H9 (cell line): Measurements from ENCODE around the gene P2RY14. TPM values are rescaled to one million over a fixed set of nuclear protein-coding genes. Genes with fewer than 3 reads are reported as not detected.

Experiments used
- DNase-seq: peaks from one replicate; pipeline ENCODE4 v3.0.0-alpha.2; 2017
- H2AFZ ChIP-seq: one replicate; pipeline ENCODE4 v1.6.1; 2013; ENCODE audit warnings: mild to moderate bottlenecking, low read length, control low read depth, moderate library complexity
- H2AK5ac ChIP-seq: 2 replicates; pipeline ENCODE4 v1.6.1; 2013; ENCODE audit warnings: low read length, control low read depth, mixed read lengths; ENCODE audit not compliant: insufficient read length
- H2BK120ac ChIP-seq: one replicate; pipeline ENCODE4 v1.6.1; 2013; ENCODE audit warnings: low read depth, mild to moderate bottlenecking, low read length, control low read depth, inconsistent platforms; ENCODE audit not compliant: poor library complexity, severe bottlenecking
- H2BK12ac ChIP-seq: 2 replicates; pipeline ENCODE4 v1.6.1; 2013; ENCODE audit warnings: low read length, control low read depth, mixed read lengths, low read depth; ENCODE audit not compliant: insufficient read length
- H2BK15ac ChIP-seq: 2 replicates; pipeline ENCODE4 v1.6.1; 2013; ENCODE audit warnings: low read depth, low read length, control low read depth
- H2BK20ac ChIP-seq: one replicate; pipeline ENCODE4 v1.6.1; 2013; ENCODE audit warnings: low read depth, mild to moderate bottlenecking, low read length, control low read depth, inconsistent platforms; ENCODE audit not compliant: poor library complexity, severe bottlenecking
- H2BK5ac ChIP-seq: 2 replicates; pipeline ENCODE4 v1.6.1; 2013; ENCODE audit warnings: low read length, control low read depth, mixed read lengths; ENCODE audit not compliant: insufficient read length
- H3K14ac ChIP-seq: 2 replicates; pipeline ENCODE4 v1.6.1; 2013; ENCODE audit warnings: low read length, control low read depth; ENCODE audit not compliant: insufficient read depth
- H3K18ac ChIP-seq: 2 replicates; pipeline ENCODE4 v1.6.1; 2013; ENCODE audit warnings: low read depth, mild to moderate bottlenecking, mixed read lengths, low read length, control low read depth; ENCODE audit not compliant: insufficient read length
- H3K23ac ChIP-seq: 2 replicates; pipeline ENCODE4 v1.6.1; 2013; ENCODE audit warnings: low read length, control low read depth, mixed read lengths, low read depth; ENCODE audit not compliant: insufficient read length
- H3K23me2 ChIP-seq: 2 replicates; pipeline ENCODE4 v1.6.1; 2013; ENCODE audit warnings: low read depth, mild to moderate bottlenecking, mixed read lengths, low read length, control low read depth; ENCODE audit not compliant: insufficient read length, poor library complexity, severe bottlenecking
- H3K27ac ChIP-seq: 2 replicates; pipeline ENCODE4 v1.5.1; 2013; ENCODE audit warnings: low read length, control low read depth, mixed read lengths, low read depth; ENCODE audit not compliant: insufficient read length
- H3K27me3 ChIP-seq: 2 replicates; pipeline ENCODE4 v1.6.1; 2013; ENCODE audit warnings: low read length, control low read depth, inconsistent platforms; ENCODE audit not compliant: insufficient read depth
- H3K4ac ChIP-seq: 2 replicates; pipeline ENCODE4 v1.6.1; 2013; ENCODE audit warnings: low read depth, mild to moderate bottlenecking, control low read depth, inconsistent platforms, low read length, moderate library complexity
- H3K4me1 ChIP-seq: 2 replicates; pipeline ENCODE4 v1.6.1; 2013; ENCODE audit warnings: low read length, control low read depth, inconsistent platforms; ENCODE audit not compliant: insufficient read depth
- H3K4me2 ChIP-seq: 2 replicates; pipeline ENCODE4 v1.6.1; 2013; ENCODE audit warnings: low read length, control low read depth, mixed read lengths; ENCODE audit not compliant: insufficient read length, insufficient read depth
- H3K56ac ChIP-seq: 2 replicates; pipeline ENCODE4 v1.6.1; 2013; ENCODE audit warnings: low read depth, mild to moderate bottlenecking, mixed read lengths, low read length, control low read depth; ENCODE audit not compliant: insufficient read length
- H3K79me1 ChIP-seq: 2 replicates; pipeline ENCODE4 v1.6.1; 2013; ENCODE audit warnings: low read depth, mild to moderate bottlenecking, moderate library complexity, low read length, control low read depth, inconsistent platforms; ENCODE audit not compliant: insufficient read depth, poor library complexity, severe bottlenecking
- H3K79me2 ChIP-seq: 2 replicates; pipeline ENCODE4 v1.6.1; 2013; ENCODE audit warnings: low read length, control low read depth, inconsistent platforms; ENCODE audit not compliant: insufficient read depth
- H3K9ac ChIP-seq: 2 replicates; pipeline ENCODE4 v1.6.1; 2013; ENCODE audit warnings: low read length, control low read depth, mixed read lengths; ENCODE audit not compliant: insufficient read length; ENCODE audit errors: extremely low read depth
- H3K9me3 ChIP-seq: one replicate; pipeline ENCODE4 v1.6.1; 2013; ENCODE audit warnings: low read depth, low read length, inconsistent platforms; ENCODE audit not compliant: control insufficient read depth
- H3T11ph ChIP-seq: one replicate; pipeline ENCODE4 v1.6.1; 2013; ENCODE audit warnings: mild to moderate bottlenecking, low read length, control low read depth, inconsistent platforms
- H4K20me1 ChIP-seq: one replicate; pipeline ENCODE4 v1.6.1; 2013; ENCODE audit not compliant: control insufficient read depth, insufficient read length, insufficient read depth
- H4K5ac ChIP-seq: 2 replicates; pipeline ENCODE4 v1.6.1; 2013; ENCODE audit warnings: low read depth, mild to moderate bottlenecking, mixed read lengths, low read length, control low read depth; ENCODE audit not compliant: insufficient read length
- H4K8ac ChIP-seq: replicated peaks from 2 replicates; pipeline ENCODE4 v1.6.1; 2013; ENCODE audit warnings: low read length, control low read depth, mixed read lengths, low read depth; ENCODE audit not compliant: insufficient read length
- H4K91ac ChIP-seq: 2 replicates; pipeline ENCODE4 v1.6.1; 2013; ENCODE audit warnings: low read depth, mild to moderate bottlenecking, moderate library complexity, mixed read lengths, low read length, control low read depth; ENCODE audit not compliant: insufficient read length
- H3K27ac Mint-ChIP-seq, 3 experiments: 2 replicates in 2 of 3; 3 replicates in 1 of 3; pipeline ENCODE4 v1.8.0; 2020 to 2021; ENCODE audit warnings: mixed read lengths in 3 of 3, mild to moderate bottlenecking in 1 of 3, moderate library complexity in 1 of 3
- H3K27me3 Mint-ChIP-seq: 2 replicates; pipeline ENCODE4 v1.8.0; 2021; ENCODE audit warnings: low read depth, mild to moderate bottlenecking, moderate library complexity, mixed read lengths
- H3K36me3 Mint-ChIP-seq, 3 experiments: 2 replicates in 2 of 3; 3 replicates in 1 of 3; pipeline ENCODE4 v1.8.0; 2020 to 2021; ENCODE audit warnings: low read depth in 3 of 3, mixed read lengths in 3 of 3; ENCODE audit not compliant: insufficient read depth in 1 of 3
- H3K4me1 Mint-ChIP-seq, 2 experiments: 2 replicates each; pipeline ENCODE4 v1.8.0; 2020; ENCODE audit warnings: mixed read lengths in 2 of 2
- H3K4me3 Mint-ChIP-seq, 2 experiments: 2 replicates in 1 of 2; 3 replicates in 1 of 2; pipeline ENCODE4 v1.8.0; 2020 to 2021; ENCODE audit warnings: mild to moderate bottlenecking in 2 of 2, mixed read lengths in 2 of 2, moderate library complexity in 1 of 2
- H3K9me3 Mint-ChIP-seq, 2 experiments: 2 replicates in 1 of 2; 3 replicates in 1 of 2; pipeline ENCODE4 v1.8.0; 2020; ENCODE audit warnings: mild to moderate bottlenecking in 2 of 2, mixed read lengths in 2 of 2, moderate library complexity in 1 of 2
- CTCF ChIP-seq: fragments of 200-600 bp; sonication (generic); conservative IDR thresholded peaks from 3 replicates; pipeline ENCODE4 v1.8.0; 2021; ENCODE audit warnings: antibody characterized with exemption, mild to moderate bottlenecking
- WGBS: extraction: QIAGEN DNeasy Blood & Tissue Kit; methylation state at CpG from one replicate; pipeline ENCODE4 v1.1.7; 2013; ENCODE audit warnings: missing lambda C conversion rate, low lambda C conversion rate, mixed read lengths; ENCODE audit not compliant: insufficient read length; ENCODE audit errors: extremely low coverage; 5-methylcytosine and 5-hydroxymethylcytosine counted together
- total RNA-seq: library from RNA; stranded (reverse); gene quantifications from 2 replicates; pipeline ENCODE4 v1.2.1, GENCODE V29; 2021

The P2RY14 gene
- total RNA-seq, 1 experiment from 2014 or later: not detected

DNA sequence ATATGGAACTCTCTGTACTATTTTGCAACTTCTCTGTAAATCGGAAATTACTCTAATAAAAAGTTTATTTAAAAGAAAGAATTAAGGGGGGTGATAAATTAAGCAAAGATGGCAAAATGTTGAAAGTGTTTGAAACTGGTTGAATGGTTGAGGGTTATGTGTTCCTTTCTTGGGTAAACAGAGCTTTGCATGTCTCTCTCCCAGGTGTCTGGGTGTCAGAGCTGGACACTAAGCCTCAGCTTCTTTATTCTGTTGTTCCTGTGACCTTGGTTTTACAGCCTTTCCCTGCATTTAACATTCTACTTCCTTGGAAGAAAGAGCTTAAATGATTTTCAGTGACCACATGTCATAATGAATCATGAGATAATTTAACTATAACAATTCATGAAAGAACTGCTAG, 82.5 kb downstream of the P2RY14 start:
- Histone ChIP-seq H3K56ac (no peak overlapping the region), H2BK120ac (no peak overlapping the region), H2BK12ac (no peak overlapping the region), H3K79me1 (no peaks in the 10 kb centered on the region), H4K8ac (no peak overlapping the region), H3K18ac (no peak overlapping the region), H3K4me1 (no peaks in the 10 kb centered on the region), H3K23me2 (no peaks in the 10 kb centered on the region), H3K9ac (no peak overlapping the region), H2AFZ (no peak overlapping the region), H4K91ac (no peak overlapping the region), H3K27ac (no peak overlapping the region), H3K4ac (no peak overlapping the region), H2BK20ac (no peak overlapping the region), H3K27me3 (no peaks in the 10 kb centered on the region), H3K4me2 (no peak overlapping the region), H3K9me3 (no peaks in the 10 kb centered on the region), H2AK5ac (no peak overlapping the region), H4K5ac (no peak overlapping the region), H2BK15ac (no peak overlapping the region), H3K79me2 (no peaks in the 10 kb centered on the region), H3K14ac (no peak overlapping the region), H2BK5ac (no peak overlapping the region), H4K20me1 (no peaks in the 10 kb centered on the region), H3T11ph (no peak overlapping the region), H3K23ac (no peak overlapping the region)
- WGBS: no CpG with 5 or more reads among the region's 1 CpG
- Mint-ChIP-seq H3K36me3 (peaks cover 2 to 15% (median 13%) of the 10 kb centered on the region in 3 experiments; a peak in 6 of 7 replicates), H3K9me3 (no peaks in the 10 kb centered on the region), H3K4me3 (no peak overlapping the region), H3K4me1 (no peaks in the 10 kb centered on the region), H3K27ac (no peak overlapping the region), H3K27me3 (no peaks in the 10 kb centered on the region)
- TF ChIP-seq CTCF: no peak
- no peak for DNase-seq
